HL-60/S4 (cell line): Measurements from ENCODE around the gene RASA4.
"Not testable (repeated sequence)": the region's sequence is repeated elsewhere in the genome, so short reads cannot be mapped to it uniquely, and the experiment has no call there.

Experiments
- in situ Hi-C: fragments of 300-500 bp; cut with MboI; formaldehyde crosslinking; loops from 2 replicates; pipeline ENCODE4 v1.14.3; 2022; ENCODE audit warnings: low sequenced_read_pairs

RASA4 gene

DNA sequence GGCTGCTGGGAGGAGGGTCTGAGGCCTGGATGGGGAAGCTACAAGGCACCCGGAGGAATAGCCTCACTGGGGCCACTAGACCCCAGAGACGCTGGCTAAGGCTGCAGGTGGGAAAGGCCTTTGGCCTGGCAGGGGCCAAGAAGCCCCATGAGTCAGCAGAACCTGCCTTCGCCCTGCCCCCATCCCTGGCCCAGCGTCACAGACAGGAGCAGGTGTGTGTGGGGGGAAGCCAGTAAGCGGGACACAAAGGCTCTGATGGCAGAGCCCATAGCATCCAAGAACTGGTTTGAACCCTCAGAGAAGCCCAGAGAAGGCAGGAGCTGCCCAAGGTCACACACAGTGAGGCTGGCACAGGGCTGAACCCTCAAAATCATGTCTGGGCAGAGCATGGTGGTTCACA is 9.7 kb downstream of the RASA4 start:
- in situ Hi-C loops, result not testable (repeated sequence)

DNA sequence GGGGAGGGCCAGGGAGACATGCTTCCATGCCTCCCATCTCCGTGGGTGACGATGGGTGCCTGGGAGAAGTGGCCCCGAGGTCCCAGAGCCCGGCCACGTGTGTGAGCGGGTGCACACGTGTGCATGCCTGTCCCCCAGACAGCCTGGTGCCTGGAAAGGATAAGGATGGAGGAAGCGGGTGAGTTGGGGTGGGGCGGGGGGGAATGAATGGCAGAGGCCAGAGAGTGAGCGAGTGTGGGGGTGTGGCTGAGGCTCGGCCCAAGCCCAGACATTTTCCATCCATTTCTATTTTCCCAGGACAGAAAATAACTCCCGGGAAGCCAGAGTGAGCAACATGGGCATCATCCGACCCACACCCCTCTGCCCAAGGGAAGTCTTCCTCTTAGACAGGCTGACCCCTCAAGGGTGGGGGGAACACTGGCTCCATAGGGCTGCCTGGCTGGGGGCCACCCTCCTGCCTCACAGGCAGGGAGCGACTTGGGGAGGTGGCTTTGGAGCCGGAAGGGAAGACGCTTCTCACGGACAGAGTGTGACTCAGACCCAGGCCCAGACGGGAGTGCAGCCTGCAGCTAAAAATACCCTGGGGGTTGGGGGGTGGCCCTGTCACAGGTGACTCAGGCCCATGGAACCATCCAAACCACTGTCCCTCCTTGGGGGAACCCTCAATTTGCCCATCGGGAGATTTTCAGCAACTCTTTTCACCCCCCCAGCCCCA is 12.0 kb downstream of the RASA4 start:
- in situ Hi-C loops, result not testable (repeated sequence)

DNA sequence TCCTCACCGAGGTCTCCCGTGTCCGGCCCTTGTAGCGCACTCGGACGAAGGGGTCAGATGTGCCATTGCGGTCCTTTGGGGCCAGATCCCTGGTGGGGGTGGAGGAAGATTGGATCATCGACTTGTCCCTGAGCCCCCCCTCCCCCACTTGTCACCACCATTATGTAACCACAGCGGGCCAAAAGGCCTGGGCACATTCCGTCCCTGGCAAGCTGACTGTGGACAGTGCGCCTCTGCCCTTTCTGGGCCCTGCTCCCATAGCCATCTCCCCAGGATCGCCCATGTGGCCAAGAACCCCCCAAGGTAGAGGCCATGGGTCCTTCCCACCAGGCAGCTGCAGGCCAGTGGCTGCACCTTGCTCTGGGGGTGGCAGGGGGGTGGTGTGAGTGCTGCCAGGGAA is 14.2 kb downstream of the RASA4 start:
- in situ Hi-C loops, result not testable (repeated sequence)

DNA sequence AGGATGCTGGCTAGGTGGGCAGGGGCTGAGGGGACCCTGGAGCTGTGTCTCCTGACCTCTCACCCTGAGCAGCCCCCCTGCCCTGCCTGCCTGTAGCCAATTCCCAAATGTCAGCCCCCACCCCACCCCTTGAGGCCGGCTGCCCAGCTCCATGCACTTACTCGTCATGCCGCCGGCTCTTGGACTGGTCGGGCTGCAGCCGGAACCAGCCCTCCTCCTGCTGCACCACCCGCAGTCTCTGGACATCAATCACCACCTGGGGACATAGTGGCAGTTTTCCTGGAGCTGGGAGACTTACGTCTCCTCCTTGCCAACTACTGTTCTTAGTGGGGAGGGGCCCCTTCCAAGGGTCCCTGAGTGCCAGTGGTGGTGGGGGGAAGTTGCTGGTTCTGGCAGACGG is 16.9 kb downstream of the RASA4 start:
- in situ Hi-C loops, result not testable (repeated sequence)

DNA sequence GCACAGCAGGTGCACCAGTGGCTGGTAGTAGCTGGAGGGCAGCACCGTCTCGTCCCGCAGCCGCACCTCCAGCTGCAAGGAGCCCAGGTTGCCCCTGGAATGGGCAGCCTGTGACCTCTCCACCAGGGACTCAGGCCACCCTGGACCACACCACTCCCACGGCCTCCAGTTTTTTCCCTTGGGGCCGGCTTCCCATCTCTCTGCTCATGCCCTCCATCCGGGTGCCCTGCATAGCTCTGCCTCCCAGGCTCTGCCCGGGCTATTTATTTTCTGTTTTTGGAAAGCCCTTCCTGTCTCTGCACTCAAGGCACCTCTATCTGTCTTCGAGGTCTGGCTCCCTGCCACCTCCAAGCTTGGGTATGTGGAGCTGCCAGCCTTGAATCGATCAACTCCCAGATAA is 20.5 kb downstream of the RASA4 start:
- in situ Hi-C loops, result not testable (repeated sequence)

DNA sequence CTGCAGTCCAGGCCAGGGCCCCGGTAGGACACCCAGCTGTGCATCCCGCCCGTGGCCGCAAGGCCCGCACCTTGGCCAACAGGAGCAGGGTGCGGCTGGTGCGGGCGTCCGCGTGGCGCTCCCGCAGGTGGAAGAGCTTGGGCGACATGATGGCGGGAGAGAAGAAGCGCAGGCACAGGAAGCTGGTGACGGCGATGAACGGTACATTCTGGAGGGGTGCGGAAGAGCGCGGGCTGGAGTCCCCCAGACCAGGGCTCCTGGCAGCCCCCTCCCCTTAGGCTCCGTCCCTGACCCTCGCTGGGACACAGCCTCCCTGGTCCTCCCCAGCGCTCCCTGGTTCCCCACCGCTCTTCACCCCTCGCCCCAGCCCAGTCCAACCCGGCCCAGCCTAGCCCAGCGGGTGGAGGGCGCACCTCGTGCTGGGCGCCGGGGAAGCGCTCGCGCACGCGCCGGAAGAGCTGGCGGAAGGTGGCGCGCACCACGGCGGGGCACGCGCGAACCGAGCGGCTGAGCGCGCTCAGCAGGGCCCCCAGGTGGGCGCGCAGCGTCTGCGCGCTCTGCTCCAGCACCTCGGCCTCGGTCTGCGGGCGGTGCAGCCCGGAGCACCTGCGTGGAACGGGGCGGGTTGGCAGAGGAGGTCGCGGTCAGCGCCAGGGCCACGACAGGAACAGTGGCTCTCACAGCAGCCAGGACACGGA is 22.8 kb downstream of the RASA4 start:
- in situ Hi-C loops, result not testable (repeated sequence)

DNA sequence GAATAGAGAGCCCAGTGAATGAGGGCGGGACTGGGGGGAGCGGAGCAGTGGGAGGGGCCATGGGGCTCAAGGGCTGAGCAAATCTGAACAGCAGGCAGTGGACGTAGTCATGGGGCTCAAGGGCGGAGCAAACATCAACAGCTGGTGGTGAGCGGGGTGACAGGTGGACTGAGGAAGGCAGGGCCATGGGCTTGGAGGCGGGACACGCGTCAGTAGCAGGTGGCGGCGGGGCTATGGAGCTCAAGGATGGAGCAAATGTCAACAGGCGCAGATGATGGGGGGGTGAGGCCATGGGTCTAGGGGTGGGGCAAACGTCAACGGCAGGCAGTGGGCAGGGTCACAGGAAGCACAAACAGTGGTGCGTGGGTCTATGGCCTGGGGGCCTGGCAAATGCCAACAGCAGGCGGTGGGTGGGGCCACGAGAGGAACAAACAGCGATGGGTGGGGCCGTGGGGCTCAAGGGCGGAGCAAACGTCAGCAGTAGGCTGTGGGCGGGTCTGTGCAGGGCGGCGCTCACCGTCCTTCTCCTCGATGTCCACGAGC is 24.0 kb downstream of the RASA4 start:
- in situ Hi-C loops, result not testable (repeated sequence)

DNA sequence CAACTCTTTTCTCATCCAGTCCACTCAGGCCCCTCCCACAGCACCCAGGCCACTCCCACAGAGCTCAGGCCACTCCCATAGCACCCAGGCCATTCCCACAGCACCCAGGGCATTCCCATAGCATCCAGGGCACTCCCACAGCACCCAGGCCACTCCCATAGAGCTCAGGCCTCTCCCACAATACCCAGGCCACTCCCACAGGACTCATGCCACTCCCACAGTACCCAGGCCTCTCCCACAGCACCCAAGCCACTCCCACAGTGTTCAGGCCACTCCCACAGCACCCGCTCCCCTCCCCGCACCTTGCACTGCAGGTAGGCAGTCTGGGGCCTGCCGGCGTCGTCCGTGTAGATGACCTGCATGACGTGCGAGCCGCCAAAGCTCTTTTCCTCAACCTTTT is 26.7 kb downstream of the RASA4 start:
- in situ Hi-C loops, result not testable (repeated sequence)

DNA sequence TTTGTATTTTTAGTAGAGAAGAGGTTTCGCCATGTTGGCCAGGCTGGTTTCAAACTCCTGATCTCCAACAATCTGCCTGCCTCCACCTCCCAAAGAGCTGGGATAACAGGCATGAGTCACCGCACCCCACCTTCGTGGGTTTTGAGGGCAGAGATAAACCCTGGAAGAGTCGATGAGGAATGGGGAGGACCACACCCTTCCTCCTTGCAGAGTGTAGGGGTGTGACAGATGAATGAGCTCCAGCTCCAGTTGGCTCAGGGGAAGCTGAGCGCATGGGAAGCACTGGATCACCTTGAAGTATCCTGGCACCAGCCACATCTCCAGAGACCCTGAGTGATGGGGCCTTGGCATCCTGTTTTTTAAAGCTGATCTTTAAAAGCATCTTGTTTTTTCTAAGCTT is 33.1 kb downstream of the RASA4 start:
- in situ Hi-C loops, result not testable (repeated sequence)

DNA sequence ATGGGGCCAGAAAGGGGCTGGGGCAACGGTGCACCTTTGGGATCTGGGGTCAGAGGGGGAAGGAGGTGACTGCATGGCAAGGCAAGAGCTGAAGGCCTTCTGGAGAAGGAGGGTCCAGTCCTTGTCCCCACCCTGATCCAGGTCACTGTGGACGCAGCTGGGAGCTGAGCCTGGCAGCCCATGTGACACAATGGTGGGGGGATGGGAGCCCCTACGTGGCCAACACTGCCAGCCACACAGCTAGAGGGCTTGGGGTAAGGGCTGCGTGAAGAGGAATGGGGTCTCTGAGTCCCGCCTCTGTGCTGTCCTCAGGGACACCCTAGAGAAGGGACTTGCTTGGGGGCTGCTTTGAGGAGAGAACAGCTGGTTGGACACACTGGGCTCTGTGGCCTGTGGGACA is 34.8 kb downstream of the RASA4 start:
- in situ Hi-C loops, result not testable (repeated sequence)

DNA sequence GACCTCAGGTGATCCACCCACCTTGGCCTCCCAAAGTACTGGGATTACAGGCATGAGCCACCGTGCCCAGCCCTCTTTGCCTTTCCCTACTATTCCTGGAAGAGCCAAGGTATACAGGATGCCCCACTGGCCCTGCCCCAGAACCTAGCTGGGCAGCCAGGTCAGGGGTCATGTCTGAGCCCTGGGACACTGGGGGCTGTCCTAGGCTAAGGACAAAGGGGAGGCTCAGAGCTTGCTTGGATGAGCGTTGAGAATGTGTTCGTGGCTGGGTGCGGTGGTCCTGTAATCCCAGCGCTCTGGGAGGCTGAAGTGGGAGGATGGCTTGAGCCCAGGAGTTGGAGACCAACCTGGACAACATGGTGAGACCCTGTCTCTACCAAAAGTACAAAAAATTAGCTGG is 38.1 kb downstream of the RASA4 start:
- in situ Hi-C loops, result not testable (repeated sequence)

DNA sequence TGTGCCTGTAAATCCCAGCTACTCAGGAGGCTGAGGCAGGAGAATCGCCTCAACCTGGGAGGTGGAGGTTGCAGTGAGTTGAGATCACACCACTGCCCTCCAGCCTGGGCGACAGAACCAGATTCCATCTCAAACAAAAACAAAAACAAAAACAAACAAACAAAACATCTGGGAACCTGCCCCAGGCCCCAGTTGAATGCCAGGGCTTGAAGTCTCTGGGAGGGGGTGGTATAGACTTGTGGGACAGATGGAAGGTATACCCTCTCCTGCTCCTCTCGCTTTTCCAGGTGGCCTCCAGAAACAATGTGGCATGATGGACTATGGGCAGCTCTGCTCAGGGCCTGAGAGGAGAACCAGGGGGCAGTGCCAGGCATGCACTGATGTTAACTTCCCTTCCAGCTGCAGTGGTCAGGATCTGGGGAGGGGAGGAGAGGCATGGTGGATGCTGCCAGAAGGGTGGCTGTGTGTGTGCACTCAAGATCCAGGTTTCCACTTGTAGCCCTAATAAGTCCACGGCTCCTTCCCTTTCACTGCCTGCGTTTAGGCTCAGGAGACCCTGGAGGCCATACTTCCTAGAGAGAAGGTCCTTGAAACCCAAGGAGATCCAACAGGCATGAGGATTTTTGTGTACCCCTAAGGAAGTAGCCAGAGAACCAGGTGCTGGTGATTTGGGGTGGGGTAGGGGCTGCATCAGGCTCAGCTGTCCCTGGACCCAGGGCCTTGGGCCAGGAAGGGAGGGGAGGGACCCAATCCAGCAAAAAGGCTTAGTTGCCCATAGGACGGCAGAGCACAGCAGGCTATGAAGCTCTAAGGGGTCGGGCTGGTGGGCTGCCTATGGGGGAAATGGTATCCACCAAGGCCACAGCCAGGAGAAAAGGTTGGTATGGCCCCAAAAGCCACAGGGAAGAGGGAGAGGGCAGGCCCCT is 39.0 kb downstream of the RASA4 start:
- in situ Hi-C loops, result not testable (repeated sequence)

DNA sequence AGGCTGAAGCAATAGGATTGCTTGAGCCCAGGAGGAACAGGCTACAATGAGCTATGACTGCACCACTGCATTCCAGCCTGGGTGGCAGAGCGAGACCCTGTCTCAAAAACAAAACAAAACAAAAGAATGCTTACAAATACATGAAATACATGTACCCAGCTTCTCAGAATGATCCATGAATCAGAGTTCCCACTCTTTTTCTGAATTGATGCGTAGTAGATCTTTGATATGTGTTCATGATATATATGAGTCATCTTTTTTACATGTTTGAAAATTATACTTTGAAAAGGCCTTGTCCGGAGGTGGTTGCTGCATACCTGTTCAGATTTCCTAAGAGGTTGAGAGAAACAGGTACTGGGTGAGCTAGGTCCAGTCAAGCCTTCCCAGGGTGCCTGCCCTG is 40.2 kb downstream of the RASA4 start:
- in situ Hi-C loops, result not testable (repeated sequence)

DNA sequence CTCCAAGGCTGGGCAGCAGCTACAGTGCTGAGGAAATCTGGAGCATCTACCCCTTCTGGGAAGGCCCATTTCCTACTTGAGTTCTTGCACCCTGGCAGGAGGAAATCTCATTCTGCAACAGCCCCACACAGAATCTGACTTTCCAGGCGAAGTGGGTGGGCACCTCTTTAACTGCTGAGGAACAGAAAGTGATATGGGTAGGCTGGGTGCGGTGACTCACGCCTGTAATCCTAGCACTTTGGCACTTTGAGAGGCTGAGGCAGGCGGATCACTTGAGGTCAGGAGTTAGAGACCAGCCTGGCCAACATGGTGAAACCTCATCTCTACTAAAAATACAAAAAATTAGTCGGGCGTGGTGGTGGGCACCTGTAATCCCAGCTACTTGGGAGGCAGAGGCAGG is 41.9 kb downstream of the RASA4 start:
- in situ Hi-C loops, result not testable (repeated sequence)

DNA sequence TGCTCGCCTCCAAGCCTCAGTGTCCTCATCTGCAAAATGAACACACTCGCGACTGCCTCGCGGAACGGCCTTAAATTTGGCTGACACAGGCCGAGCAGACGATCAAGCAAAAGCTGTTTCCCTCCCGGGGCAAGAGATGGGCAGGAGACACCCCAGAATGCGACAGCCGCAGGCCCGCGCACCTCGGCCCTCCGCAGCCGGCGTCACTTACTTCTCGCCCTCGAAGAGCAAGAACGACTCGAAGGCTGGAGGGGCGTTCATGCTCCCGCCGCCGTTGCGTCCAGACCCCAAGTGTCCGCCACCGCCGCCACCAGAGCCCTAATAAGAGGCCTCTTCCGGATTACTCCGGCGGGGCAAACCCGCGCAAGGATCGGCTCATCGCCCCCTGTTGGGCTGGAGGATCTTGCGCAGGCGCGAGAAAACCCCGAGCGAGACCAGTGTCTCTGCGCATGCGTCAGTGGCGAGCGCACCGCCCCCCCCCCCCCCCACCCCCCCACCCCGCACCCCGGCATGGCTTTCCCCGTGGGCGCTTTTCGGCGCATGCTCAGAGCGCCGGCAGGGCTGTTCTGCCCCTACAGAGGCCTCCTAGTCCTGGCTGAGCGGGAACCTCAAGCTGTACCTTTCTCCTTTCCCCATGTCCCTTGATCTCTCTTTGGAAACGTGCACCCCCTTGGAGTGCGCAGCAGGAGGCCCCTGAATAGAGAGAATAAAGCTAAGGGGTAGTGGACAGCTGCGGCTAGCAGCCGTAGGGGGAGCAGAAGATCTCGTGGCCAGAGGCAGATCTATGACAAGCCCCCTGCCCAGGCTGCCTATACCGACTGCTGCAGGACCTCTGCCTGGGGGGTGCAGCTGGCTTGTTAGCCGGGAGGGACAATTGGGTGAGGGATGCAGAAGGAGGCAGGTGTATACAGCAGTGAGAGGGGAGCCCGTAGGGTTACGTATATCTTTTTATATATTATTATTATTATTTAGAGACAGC is 44.0 kb downstream of the RASA4 start, which contains the start of gene POLR2J3:
TSS of gene POLR2J3 (minus strand) at position 323 of the 979 bp plus-strand sequence. CDS start at position 261, 62 bp downstream.
- in situ Hi-C loops, result not testable (repeated sequence)

DNA sequence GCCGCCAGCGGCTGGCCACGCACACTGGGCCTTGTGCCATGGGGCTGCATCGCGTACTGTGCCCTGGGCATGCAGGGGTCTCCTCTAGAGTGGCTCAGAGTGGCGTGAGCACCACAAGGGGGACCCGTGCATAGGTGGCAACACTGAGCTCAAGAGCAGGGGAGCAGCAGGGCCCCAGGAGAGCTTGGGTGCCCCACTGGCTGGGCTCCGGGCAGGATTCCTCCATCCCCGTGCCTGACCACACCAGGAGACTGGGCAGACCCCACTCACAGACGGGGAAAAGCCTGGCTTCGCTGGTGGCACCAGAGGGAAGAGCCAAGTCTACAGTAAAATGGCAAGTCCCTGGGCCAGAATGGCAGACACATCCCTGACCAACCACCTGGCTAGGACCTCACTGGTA is 47.9 kb downstream of the RASA4 start:
- in situ Hi-C loops, result not testable (repeated sequence)

DNA sequence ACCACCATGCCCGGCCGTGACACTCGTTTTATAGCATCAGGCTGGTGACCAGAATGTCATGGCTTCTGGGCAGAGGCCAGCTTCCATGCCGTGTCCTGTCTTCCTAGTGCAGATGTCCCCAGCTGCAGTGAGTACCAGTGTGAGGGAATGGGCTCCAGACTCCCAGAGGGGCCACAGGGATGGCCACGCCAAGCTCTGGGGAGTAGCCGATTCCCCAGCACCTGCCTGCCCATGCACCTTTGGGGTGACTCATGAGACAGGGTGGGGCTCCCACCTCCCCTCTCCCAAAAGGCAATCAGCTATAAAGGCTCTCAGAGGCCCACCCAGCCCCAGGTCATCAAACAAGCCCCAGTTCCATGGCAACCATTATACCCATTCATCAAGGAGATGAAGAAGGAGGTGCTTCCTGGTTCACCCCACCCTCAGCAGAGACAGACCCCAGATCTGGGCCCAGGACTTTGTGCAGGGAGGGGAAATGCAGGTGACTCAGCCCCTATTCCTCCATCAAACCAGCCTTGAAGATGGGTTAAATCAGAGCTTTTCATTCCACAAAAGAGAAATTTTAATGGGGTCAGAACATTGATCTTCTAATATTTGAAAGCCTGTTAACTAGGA is 65.6 kb downstream of the RASA4 start, which contains the start of gene SPDYE2:
TSS of gene SPDYE2 (plus strand) at position 419 of the 615 bp plus-strand sequence. CDS start 2,030 bp downstream, outside the sequence.
- in situ Hi-C loops, result not testable (repeated sequence)

DNA sequence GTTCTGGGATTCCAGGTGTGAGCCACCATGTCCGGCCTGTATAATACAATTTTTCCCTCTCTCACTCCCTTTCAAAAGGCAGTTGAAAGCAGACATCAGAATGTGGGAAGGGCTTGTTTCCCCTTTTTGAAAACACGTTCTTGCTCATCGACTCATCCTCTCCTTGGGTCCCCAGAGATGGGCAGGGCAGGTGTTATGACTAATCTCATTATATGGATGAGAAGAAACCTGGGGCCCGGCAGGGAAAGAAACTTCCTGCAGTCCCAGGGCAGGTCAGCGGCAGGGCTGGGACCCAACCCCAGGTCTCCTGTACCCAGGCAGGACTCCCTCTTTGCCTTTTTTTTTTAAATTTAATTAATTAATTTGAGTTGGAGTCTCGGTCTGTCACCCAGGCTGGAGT is 70.2 kb downstream of the RASA4 start:
- in situ Hi-C loops, result not testable (repeated sequence)

DNA sequence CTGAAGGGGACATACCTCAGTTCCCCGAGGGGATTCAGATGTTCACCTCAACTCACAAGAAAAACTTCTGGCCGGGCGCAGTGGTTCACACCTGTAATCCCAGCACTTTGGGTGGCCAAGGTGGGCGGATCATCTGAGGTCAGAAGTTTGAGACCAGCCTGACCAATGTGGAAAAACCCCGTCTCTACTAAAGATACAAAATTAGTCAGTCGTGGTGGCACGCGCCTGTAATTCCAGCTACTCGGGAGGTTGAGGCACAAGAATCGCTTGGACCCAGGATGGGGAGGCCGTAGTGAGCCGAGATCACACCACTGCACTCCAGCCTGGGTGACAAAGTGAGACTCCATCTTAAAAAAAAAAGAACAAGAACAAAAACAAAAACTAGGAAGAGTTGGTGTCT is 71.3 kb downstream of the RASA4 start:
- in situ Hi-C loops, result not testable (repeated sequence)
